SK-N-MC (cell line): Measurements from ENCODE around the gene TTC28.

ENCODE experiments used
- EZH2 ChIP-seq: fragments of 200-600 bp; sonication (generic); IDR thresholded peaks from one replicate; pipeline ENCODE4 v1.6.1; 2017; ENCODE audit warnings: antibody characterized with exemption
- POLR2AphosphoS5 ChIP-seq: IDR thresholded peaks from 2 replicates; pipeline ENCODE4 v1.6.1; 2012; ENCODE audit warnings: mild to moderate bottlenecking, low read depth, low read length, borderline replicate concordance

DNA sequence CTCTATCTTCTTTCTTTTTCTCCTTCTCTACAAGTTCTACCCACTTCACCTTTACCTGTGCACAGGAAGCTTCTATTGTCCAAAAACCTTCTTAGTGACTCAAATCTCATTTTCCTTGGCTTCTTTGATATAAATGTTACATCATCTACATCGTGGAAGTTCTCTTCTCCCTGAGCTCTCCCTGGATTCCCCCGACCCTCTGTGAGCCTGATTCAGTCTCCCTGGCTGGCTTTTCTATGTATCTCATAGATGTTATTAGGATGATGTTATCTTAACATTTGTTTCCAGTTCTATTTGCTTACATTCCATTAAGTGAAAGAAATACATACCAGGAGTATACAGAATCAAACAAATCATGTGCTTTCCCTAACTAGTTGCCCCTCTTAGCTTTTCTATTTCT lies 524.8 kb downstream of the TTC28 start:
- TF ChIP-seq POLR2AphosphoS5 (no peak), EZH2 (no peak)
